SKM-1 treated with dmso at 0.1 percent for 144 hours (cell line): ENCODE results near the gene GIMAP6.
"Not testable (repeated sequence)": the region's sequence is repeated elsewhere in the genome, so short reads cannot be mapped to it uniquely, and the experiment has no call there.

Source experiments
- DNase-seq: peaks from one replicate; lab custom pipeline; 2025; ENCODE audit not compliant: unreplicated experiment; lab: John Stamatoyannopoulos, UW

The GIMAP6 gene

DNA sequence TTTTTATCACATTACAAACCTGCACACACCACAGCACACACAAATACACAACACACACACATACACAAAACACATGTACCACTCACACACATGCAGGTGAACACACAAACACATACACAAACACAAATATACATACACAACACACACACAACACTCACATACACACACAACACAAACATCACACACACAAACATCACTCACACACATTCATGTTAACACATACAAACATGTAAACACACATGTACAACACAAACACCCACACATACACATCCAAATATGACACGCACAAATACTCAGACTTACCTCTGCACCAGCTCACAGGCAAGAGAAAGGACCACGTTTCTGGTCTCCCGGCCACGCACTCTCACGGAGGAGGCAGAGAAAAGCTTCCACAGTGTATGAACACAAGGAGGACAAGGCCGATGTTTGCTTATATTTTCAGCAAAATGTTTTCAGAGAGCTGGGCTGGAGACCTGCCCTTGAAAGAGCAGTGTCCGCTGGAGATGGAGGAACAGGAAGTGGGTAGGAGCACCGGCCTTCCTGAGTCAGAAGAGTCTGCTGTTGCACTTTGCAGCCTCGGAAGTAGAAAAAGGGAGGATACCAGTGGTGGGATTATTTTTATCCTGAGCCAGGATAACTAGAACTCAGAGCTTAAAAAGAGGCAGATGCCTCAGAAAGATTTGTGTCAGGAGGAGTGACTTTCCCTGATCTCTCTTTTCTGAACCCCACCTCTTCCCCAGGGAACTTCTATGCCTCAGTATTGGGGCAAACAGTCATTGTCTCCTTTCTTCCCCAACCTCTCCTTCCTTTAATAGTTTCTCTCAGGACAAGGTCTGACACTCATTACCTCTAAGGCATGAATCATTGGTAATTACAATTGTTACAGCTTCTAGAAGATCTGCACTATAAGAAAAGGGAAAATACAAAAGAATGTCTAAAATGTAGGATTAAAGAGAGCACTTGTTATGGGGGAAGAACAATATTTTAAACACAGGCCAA, at the start of gene GIMAP6:
Gene GIMAP6 (minus strand): TSS at position 520 of the 999 bp plus-strand sequence. CDS start 2,243 bp downstream, outside the sequence.
- DNase-seq, result peak; percentile 27

DNA sequence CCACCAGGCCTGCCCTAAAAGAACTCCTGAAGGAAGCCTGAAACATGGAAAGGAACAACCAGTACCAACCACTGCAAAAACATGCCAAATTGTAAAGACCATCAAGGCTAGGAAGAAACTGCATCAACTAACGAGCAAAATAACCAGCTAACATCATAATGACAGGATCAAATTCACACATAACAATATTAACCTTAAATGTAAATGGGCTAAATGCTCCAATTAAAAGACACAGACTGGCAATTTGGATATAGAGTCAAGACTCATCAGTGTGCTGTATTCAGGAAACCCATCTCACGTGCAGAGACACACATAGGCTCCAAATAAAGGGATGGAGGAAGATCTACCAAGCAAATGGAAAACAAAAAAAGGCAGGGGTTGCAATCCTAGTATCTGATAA, 48.2 kb upstream of the GIMAP6 start:
- DNase-seq, result not testable (repeated sequence)

DNA sequence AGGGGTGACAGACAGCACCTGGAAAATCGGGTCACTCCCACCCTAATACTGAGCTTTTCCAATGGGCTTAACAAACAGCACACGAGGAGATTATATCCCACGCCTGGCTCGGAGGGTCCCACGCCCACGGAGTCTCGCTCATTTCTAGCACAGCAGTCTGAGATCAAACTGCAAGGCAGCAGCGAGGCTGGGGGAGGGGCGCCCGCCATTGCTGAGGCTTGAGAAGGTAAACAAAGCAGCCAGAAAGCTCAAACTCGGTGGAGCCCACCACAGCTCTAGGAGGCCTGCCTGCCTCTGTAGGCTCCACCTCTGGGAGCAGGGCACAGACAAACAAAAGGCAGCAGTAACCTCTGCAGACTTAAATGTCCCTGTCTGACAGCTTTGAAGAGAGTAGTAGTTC, 46.4 kb upstream of the GIMAP6 start:
- DNase-seq, result not testable (repeated sequence)

DNA sequence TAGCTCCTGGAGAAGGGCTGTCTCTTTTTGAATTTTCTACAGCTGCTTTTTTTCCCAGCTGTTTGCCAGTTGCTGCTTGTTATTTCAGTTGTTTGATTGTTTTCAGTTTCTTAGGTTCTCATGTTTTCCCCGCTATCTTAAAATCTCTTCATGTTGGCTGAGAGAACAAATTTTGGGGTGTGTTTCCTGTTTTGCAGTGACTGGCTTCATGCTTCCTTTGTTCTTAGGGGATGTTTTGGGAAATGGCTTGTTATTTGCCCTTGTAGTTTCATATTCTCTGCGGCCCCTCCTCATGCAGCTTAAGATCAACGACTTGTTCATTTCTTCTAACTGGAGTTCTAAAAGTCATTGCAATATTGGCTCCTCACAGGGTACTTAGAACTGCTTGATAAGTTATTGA, 44.7 kb upstream of the GIMAP6 start:
- not testable (repeated sequence) for DNase-seq

DNA sequence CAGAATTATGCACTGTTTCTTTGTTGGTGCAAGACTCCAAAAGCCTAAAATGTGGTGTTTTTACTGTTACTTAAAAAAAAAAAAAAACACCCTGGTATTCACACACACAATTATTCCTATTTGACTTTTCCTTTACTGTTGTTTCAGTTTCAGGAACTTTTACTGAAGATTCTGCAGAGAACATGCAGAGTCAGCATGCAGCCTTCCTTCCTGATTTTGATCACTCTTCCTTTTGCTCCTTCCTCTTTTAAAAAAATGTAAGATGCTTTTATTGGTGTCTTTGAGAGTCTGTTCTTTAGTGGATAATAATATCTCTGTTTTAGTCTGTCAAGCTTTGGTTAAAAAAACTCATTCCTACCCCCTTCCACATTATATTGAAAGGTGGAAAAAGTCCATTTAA, 44.1 kb upstream of the GIMAP6 start:
- DNase-seq, result not testable (repeated sequence)

DNA sequence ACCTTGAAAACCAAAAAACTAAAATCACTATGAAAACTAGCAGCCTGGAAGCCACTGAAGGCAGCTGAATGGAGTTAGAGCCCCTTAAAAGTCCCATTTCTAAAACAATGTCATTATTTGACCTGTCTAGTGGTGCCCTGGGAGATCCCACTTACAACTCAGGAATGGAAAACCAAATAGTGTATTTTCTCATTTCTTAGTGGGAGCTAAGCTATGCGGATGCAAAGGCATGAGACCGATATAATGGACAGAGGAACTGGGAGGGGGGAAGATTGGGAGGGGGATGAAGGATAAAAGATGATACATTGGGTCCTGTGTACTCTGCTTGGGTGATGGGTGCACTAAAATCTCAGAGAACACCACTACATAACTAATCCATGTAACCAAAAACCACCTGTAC, 43.5 kb upstream of the GIMAP6 start:
- no peak for DNase-seq

DNA sequence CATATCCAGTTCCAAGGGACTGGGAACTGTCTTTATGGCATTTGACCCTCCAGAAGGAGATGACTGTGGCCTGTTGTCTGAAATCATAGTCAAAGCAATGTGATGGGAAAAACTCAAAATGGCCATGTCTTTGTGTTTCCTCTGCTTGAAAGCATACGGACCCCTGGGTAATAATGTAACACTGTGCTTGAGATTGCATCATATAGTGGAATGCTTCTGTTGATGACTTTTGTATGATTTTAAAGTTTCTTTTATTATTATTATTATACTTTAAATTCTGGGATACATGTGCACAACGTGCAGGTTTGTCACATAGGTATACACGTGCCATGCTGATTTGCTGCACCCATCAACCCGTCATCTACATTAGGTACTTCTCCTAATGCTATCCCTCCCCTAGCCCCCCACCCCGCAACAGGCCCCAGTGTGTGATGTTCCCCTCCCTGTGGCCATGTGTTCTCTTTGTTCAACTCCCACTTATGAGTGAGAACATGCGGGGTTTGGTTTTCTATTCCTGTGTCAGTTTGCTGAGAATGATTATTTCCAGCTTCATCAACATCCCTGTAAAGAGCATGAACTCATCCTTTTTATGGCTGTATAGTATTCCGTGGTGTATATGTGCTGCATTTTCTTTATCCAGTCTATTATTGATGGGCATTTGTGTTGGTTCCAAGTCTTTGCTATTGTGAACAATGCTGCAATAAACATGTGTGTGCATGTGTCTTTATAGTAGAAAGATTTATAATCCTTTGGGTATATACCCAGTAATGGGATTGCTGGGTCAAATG, 39.8 kb upstream of the GIMAP6 start:
- not testable (repeated sequence) for DNase-seq

DNA sequence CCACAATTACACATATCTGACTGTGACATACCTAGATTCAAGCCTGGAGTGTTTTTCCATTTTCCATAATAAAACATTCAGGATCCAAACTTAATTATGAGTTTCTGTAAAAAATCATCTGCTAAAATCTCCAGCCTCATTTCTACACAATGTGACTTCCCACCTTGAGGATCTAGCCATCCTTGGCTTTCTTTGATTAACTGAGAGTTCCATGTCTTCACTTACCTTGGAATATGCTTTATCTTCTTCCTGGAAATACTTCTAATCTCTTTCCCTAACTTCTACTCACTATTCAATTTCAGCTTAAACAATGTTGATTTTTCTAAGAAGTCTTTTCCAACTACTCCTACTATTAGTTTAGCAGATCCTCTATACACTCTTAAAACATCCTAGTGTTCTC, 36.8 kb upstream of the GIMAP6 start:
- no peak for DNase-seq

DNA sequence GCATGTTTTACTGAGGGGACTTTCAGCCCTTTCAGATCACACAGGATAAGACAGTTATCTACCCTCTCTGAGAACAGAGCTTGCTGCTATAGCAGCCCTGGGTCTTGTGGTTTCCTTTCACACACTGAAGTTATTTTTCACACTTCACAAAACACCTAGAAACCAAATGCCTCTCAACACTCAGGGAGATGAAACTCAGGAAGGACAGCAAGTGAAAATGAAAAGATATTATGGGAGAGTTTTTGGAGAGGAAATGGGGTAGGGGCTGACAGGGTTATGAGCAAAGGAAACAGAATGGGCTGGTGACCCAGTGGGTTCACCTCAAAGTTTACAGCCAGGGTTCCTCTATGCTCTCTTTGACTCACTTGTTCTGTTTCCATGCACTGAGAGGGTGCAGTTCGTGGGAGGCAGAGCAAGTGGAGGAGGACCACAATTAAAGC, 36.3 kb upstream of the GIMAP6 start:
- DNase-seq, result no peak

DNA sequence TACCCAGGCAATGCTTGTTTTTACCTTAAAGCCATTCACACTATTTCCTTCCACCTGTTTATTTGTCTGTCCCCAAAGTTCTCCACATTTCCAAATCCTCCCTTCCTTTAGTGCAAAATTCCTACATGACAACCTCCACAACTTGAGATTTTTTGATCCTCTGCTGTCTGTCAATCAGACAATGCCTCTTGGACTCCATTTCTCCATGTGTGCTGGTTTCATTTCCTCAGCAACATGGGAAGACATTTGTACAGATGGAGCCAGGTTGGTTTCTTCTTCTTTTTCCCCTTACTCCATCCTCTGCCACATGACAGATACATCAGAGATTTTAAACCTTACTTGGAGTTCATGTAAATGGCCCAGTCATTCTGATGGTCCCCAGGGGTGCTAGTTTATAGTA, 34.2 kb upstream of the GIMAP6 start:
- DNase-seq, result no peak

DNA sequence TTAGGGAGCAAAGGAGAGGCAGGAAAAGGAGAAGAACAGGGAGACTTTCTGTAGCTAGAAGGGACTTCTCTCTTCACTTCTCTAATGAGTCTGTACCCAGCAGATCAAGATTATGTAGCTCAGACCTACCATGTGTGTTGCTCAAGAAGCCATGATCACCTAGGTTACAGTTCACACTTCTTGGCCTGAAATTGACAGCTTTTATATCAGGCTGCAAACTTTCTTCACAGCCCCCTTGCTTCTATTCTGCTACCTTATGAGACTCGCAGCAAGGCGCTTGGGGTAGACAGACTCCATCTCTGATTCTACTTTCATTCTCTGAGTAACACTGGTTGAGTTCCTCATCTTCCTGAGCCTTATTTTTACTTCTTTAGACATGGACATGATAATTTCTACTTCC, 33.7 kb upstream of the GIMAP6 start:
- DNase-seq, result peak; percentile 2

DNA sequence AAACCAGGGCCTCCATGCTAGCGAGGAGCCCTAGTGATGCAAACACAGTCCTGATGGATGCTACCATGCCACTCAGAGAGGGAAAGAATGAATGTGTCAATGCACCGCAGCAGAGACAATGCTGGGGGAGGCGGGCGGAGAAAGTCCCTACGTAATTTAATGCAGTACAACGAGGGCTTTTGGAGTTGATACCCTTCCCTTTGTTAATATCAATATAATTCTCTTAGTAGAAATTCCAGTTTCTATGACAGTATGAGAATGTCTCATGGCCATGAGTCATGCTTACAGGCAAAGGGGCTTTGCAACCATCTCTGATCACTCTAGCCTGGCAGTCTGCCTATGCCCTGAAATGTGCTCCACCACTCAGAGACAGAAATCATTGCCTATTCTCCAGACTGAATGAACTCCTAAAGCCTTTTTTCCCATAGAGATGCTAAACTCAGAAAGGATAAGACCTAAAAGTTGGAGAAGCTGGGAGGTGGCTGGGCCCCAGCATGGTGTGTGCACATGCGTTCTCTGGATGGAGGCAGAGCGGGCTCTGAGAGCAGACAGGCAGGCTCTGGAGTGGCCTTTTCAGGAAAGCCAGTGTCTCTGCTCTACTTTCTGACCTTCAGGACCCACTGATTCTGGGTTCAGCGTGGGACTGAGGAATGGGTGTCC, 33.0 kb upstream of the GIMAP6 start:
- no peak for DNase-seq

DNA sequence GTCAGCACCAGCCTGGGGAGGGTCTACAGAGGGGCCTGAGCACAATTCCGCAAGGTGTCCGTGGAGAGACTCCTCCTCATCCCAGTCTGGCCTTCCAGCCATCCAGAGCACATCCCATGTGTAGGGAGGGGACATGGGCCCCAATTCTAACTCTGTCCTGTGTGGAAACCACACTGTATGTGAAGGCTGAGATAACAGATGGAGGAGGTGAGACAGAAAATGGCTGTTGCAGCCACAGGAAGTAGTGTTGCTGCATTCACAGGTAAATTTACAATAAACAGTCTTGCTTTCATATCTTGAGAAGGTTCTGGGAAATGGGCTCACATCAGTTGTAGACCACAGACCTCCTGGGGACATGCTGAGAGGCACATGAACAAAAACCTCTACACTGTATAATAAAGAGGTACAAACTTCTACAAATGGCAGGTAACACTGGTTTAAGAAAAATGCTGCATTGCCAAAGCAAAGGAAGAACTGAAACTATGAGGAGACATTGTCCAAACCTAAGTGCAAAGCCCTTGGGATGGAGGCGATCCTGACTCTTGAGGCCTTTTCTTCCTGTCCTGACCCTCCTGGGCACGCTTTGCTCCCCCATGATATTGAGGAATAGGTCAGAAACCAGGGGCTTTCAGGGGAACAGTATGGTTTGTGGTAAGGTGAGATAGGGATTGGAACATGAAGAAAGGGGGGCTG, 31.8 kb upstream of the GIMAP6 start:
- DNase-seq, result no peak

DNA sequence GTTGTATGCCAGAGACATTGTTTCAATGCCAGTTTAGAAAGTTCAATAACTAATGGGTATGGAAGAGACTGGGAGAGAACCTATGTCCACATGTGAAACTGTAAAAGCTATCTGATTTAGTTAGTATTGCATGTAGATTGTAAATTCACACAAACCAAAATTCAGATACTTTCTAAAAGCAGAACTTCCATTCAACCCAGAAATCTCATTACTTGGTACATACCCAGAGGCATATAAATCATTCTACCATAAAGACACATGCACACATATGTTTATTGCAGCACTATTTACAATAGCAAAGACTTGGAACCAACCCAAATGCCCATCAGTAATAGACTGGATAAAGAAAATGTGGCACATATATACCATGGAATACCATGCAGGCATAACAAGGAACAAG, 30.6 kb upstream of the GIMAP6 start:
- DNase-seq, result not testable (repeated sequence)

DNA sequence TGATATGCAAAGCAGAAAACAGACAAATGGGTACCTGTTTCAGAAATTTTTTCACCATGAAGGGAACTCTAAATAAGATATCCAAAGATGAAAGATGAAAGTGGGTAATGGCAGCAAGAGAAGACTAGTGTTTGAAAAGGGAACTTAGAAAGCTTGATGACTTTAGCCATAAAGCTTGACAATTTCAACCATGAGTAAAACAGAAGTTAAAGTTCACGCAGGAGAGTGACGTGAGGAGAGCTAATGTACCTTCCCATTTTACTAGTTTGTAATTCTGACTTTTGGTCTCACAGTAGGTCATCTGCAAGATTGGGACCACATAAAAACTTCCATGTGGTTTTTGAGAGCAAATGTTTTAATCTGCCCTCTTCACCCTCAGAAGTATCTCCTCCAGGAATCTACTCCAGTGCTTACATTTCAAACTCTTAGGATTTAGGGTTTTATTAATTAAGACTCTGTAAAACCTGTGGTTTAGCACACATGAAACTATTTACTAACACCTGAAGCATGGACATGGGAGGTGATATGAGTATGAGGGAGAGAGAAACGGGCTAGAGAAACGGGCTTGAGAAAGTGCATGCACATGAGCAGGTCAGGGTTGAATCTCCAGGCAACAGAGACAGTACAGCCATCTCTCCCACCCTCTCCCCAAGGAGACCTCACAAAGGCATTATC, 28.9 kb upstream of the GIMAP6 start:
- no peak for DNase-seq

DNA sequence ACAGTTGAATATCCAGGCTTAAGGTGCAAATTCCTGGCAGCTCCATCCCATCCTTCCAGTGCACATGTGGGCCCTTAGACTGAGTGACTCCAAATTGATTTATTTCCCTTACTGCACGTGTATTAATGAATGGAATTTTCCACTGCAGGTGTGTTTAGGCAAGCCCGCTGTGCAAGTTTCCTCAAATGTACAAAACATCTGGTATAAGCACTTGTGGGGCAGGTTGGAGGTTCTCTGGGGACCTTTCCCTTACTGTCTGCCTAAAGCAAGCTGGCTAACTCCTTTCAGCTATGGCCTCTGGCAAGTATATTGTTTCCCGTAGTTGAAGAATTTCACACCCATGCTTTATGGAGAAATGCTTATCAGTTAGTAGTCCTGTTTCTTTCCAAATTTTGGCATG, 25.3 kb upstream of the GIMAP6 start:
- no peak for DNase-seq

DNA sequence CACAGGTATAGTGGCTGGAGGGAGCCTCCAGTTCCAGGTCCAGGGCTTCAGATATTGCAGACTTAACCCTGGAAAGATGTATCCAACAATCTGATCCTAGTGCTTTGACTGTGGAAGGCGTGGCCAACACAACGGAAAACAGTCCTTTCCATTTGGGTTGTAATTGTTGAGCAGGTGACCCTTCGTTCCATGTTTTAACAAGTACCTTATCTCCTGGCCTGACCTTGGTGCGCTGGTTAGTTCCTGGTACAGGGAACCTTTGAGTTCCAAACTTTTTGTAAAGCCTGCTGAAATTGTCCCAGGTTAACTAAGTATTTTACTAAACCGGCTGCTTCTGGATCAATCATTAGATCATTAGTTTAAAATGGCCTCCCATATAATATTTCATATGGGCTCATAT, 23.9 kb upstream of the GIMAP6 start:
- DNase-seq, result no peak

DNA sequence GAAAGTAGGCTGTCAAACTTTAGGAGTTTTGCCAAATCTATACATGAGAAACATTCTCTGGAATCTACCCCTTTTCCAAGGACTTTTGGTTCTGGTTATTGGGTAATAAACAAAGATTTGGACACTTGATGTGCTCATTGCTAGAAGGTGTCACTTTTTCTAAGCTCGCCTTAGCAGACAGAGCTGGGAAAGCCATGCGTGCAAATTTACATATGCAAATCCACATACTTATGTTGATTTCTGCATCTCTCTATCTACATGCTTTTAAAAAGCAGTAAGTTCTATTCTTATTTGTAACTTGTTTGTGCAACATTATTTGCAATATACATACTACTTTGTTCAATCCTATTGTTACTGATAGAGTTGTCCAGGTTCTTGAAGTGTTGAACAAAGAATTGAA, 22.5 kb upstream of the GIMAP6 start:
- DNase-seq, result no peak

DNA sequence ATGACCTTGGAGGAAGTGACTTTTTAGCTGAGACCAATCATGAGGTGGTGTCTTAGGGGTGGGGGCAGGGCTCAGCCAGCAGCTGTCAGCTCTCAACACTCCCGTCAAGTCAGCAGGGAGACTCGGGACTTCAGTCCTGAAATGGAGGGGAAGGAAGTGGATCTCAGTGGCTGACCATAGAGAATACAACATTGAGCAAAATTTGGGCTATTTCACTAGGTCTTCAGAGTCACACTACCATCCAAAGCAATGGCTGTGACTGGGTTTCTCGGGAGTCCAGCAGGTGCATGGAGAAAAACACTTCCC, 16.8 kb upstream of the GIMAP6 start:
- DNase-seq, result no peak

DNA sequence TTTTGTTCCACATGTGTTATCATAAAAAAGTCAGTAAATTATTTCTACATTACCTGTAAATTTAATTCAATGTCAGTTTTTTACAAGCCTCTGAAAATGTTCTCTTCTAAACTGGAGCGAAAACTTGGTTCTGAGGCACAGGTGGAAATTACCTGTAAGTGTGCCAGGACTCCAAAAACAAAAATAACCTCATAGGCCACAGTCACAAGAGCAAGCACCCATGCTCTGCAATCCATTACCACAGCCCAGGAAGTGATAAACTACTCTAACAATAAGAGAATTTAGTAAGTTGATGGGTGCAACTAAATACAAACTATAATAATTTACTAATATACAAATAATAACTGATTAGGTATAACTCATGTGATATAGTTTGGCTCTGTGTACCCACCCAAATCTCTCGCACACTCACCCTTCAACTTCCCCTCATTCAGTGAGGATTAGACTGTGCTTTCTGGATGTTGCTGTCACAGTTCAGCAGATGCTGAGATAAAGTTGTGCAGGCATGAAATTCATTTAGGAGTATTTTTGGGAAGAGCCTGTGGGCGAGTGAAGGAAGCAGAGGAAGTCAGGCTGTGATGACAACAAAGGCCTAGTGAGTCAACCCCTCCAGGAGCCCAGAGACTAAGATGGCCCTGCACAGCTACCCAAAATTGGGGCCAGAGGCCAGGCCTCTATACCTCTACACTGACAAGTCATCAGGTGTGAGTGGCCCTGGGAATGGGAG, 16.3 kb upstream of the GIMAP6 start:
- no peak for DNase-seq
